Right atrium auricular region (tissue), 2 donors: ENCODE measurements around the gene NAA60. TPM values are rescaled to one million over a fixed set of nuclear protein-coding genes. Genes with fewer than 3 reads are reported as not detected.
"Not testable (repeated sequence)": the region's sequence is repeated elsewhere in the genome, so short reads cannot be mapped to it uniquely, and the experiment has no call there.

Experiments
- DNase-seq: peaks from one replicate; pipeline ENCODE4 v3.0.0-alpha.2; 2019; ENCODE audit warnings: low spot score
- H3K27ac ChIP-seq, 2 donors: fragments of 200-600 bp; sonication (generic); 1 replicate in 1 of 2; 2 replicates in 1 of 2; pipeline ENCODE4 v1.5.1; 2016 to 2019
- H3K27me3 ChIP-seq, 2 donors: fragments of 200-600 bp; sonication (generic); one replicate each; pipeline versions ENCODE4 v1.5.1 to v1.6.0; 2017 to 2019
- H3K36me3 ChIP-seq: fragments of 200-600 bp; sonication (generic); one replicate; pipeline ENCODE4 v1.5.1; 2016
- H3K4me1 ChIP-seq, 2 donors: fragments of 200-600 bp; sonication (generic); one replicate each; pipeline versions ENCODE4 v1.5.1 to v1.6.0; 2017 to 2019
- H3K4me3 ChIP-seq, 2 donors: fragments of 200-600 bp; sonication (generic); 1 replicate in 1 of 2; 2 replicates in 1 of 2; pipeline ENCODE4 v1.5.1; 2017 to 2019; ENCODE audit warnings: mild to moderate bottlenecking in 1 of 2, moderate library complexity in 1 of 2
- H3K9me3 ChIP-seq, 2 donors: fragments of 200-600 bp; sonication (generic); one replicate each; pipeline ENCODE4 v1.5.1; 2019
- total RNA-seq, 2 donors: library from RNA; depleted of rRNA; stranded (reverse); fragments of >200 nt; gene quantifications; one replicate each; pipeline ENCODE4 v1.1.0, GENCODE V29; 2016
- TF ChIP-seq, protein P1 (sequence below), 2 donors: fragments of 200-600 bp; sonication (generic); IDR thresholded peaks; one replicate each; pipeline ENCODE4 v1.5.1; 2019; ENCODE audit warnings: antibody characterized with exemption in 2 of 2

Gene NAA60
- total RNA-seq, 2 donors from 2014 or later = 28.1 to 29.1 TPM

DNA sequence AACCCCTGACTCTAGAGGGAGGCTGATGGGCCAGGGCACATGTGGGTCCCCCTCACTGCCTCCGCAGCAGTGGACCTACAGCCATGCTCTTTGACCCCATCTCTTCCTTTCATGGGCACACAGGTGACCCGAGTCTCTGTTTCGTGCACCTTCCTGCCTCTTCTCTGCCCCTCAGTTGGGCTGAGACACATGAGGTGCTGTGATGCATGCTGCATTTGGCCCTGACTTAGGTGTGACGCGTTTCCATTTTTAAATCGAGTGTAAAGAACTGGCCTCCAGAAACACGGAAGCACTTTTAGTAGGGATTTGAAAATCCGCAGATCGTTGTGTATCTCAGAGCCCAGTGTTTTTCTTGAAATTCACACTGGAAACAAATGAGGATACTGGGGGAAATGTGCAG is 27.2 kb downstream of the NAA60 start:
- Histone ChIP-seq H3K9me3 (no peaks in the 10 kb centered on the region), H3K27ac (peak overlapping the region; percentile 16 to 53)

DNA sequence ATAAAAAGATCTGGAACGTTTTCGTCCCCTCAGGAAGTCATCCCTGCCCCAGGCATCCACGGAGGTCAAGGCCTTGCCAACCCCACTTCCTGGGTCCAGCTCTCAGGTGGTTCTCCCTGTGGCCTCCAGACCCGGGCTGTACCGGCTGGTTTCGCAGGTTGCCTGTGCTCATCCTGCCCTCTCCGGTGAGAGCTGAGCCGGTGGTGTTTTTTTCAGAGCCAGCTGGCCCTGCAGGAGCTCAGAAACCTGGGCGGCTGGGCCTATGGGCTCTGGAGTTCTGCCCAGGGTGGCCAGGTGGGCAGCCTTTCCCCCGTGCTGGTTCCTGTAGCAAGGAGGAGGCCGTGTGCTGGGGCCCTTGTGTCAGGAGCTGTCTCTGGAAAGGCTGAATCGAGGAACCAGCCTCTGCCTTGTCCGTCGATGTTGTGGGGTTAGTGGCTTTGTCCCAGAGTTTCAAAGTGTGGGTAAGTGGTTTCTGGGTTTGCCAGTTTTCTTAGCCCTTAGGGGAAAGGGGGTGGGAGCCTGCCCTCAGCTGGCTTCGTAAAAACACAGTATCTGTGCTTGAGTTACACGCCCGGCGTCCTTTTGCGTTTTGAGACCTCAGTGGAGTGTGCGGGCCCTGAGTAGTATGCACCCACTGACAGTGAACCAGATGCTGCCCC is 28.2 kb downstream of the NAA60 start:
- Histone ChIP-seq H3K27me3 (no peaks in the 10 kb centered on the region), H3K36me3 (no peaks in the 10 kb centered on the region), H3K4me3 (no peak overlapping the region), H3K4me1 (peaks cover 0 to 73% of the 10 kb centered on the region in 2 donors), H3K9me3 (no peaks in the 10 kb centered on the region), H3K27ac (peak overlapping the region in 1 of 2 donors; percentile 48)
- DNase-seq = no peak
- TF ChIP-seq, protein P1, sequence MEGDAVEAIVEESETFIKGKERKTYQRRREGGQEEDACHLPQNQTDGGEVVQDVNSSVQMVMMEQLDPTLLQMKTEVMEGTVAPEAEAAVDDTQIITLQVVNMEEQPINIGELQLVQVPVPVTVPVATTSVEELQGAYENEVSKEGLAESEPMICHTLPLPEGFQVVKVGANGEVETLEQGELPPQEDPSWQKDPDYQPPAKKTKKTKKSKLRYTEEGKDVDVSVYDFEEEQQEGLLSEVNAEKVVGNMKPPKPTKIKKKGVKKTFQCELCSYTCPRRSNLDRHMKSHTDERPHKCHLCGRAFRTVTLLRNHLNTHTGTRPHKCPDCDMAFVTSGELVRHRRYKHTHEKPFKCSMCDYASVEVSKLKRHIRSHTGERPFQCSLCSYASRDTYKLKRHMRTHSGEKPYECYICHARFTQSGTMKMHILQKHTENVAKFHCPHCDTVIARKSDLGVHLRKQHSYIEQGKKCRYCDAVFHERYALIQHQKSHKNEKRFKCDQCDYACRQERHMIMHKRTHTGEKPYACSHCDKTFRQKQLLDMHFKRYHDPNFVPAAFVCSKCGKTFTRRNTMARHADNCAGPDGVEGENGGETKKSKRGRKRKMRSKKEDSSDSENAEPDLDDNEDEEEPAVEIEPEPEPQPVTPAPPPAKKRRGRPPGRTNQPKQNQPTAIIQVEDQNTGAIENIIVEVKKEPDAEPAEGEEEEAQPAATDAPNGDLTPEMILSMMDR (IDR thresholded peaks at IDR 0.05) = no peak

More for the DNA sequence above, 27.2 kb downstream of the NAA60 start:
- no peak for DNase-seq
- Histone ChIP-seq H3K4me3 (no peak overlapping the region), H3K27me3 (no peaks in the 10 kb centered on the region), H3K36me3 (peaks cover 7% of the 10 kb centered on the region), H3K4me1 (peaks cover 0 to 76% of the 10 kb centered on the region in 2 donors)
- TF ChIP-seq, protein P1 (IDR thresholded peaks at IDR 0.05) = no peak

DNA sequence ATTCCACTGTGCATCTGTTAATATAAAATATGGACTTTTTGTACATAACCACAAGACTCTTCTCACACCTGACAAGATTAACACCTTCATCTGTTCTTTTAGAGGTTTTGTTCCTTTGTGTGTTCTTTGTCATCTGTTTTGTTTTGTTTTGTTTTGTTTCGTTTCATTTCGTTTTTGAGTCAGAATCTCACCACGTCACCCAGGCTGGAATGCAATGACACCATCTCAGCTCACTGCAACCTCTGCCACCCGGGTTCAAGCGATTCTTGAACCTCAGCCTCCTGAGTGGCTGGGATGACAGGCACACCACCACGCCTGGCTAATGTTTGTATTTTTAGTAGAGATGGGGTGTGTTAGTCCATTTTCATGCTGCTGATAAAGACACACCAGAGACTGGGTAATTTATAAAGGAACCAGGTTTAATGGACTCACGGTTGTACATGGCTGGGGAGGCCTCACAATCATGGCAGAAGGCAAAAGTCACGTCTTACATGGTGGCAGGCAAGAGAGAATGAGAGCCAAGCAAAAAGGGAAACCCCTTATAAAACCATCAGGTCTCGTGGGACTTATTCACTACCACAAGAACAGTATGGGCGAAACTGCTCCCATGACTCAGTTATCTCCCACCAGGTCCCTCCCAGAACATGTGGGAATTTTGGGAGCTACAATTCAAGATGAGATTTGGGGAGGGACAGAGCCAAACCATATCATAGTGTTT is 29.6 kb downstream of the NAA60 start:
- H3K27ac ChIP-seq = no peak overlapping the region
- TF ChIP-seq, protein P1 (IDR thresholded peaks at IDR 0.05) = no peak
- no peaks in the 10 kb centered on the region for H3K36me3 ChIP-seq
- H3K9me3 ChIP-seq = no peaks in the 10 kb centered on the region
- H3K4me3 ChIP-seq = no peak overlapping the region
- no peaks in the 10 kb centered on the region for H3K27me3 ChIP-seq
- H3K4me1 ChIP-seq = peaks cover 0 to 59% of the 10 kb centered on the region in 2 donors
- no peak for DNase-seq

DNA sequence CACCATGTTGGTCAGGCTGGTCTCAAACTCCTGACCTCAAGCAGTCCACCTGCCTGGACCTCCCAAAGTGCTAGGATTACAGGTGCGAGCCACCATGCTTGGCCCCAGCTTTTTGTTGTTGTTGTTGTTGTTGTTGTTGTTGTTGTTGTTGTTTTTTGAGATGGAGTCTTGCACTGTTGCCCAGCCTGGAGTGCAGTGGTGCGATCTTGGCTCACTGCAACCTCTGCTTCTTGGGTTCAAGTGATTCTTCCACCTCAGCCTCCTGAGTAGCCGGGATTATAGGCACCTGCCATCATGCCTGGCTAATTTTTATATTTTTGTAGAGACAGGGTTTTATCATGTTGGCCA is 30.1 kb downstream of the NAA60 start:
- H3K27me3 ChIP-seq, H3K4me3 ChIP-seq, H3K9me3 ChIP-seq, DNase-seq, H3K36me3 ChIP-seq: not testable (repeated sequence)
- H3K27ac ChIP-seq = peak overlapping the region in 1 of 2 donors; percentile 5
- peaks cover 0 to 54% of the 10 kb centered on the region in 2 donors for H3K4me1 ChIP-seq

DNA sequence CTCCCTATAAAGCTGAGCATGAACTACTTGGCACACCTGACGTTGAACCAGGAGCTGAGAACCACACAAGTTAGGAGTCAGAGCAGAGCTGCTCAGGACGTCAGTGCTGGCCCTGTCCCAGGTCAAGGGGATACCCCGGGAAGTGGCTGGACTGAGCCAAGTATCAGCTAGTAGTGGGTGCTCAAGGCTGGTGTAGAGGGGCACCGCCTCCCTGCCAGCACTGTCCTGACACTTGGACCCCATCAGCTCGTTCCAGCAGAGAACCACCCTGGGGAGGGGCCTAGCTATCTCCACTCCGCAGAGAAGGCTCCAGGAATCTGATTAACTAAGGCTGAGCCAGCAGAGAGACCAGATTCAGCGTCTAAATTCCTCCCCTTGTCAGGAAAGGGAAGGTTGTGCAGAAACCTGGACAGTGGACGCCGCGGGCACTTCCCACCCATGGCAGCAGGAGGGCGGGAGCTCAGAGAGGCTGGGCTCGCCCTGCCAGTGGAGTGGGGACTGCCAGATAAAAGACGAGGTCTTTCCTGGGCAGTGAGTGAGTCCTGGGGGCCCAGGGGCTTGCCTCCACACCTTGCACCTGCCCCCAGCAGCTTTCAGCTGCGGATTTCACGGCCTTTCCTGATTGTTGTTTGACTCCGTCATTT is 30.8 kb downstream of the NAA60 start:
- no peak overlapping the region for H3K4me3 ChIP-seq
- H3K36me3 ChIP-seq = peaks cover 7% of the 10 kb centered on the region
- H3K4me1 ChIP-seq = peaks cover 0 to 48% of the 10 kb centered on the region in 2 donors

DNA sequence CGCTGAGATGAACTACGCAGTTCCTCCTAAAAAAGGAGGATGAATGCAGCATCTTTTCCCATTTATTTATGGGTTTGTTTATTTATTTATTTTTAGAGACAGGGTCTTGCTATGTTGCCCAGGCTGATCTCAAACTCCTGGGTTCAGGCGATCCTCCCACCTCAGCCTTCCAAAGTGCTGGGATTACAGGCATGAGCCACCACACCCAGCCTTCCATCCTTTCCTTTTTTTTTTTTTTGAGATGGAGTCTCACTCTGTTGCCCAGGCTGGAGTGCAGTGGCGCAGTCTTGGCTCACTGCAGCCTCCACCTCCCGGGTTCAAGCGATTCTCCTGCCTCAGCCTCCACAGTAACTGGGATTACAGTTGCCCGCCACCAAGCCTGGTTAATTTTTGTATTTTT is 31.4 kb downstream of the NAA60 start:
- H3K4me3 ChIP-seq, H3K9me3 ChIP-seq, H3K27ac ChIP-seq, DNase-seq, H3K27me3 ChIP-seq: not testable (repeated sequence)
- Histone ChIP-seq H3K36me3 (peaks cover 14% of the 10 kb centered on the region), H3K4me1 (peaks cover 0 to 42% of the 10 kb centered on the region in 2 donors)

More for the DNA sequence above, 30.8 kb downstream of the NAA60 start:
- Histone ChIP-seq H3K27me3 (no peaks in the 10 kb centered on the region), H3K27ac (peak overlapping the region in 1 of 2 donors; percentile 27), H3K9me3 (no peaks in the 10 kb centered on the region)
- TF ChIP-seq, protein P1 (IDR thresholded peaks at IDR 0.05) = no peak
- DNase-seq = no peak
